H1 (cell line): Measurements from ENCODE around the gene CUX1. TPM values are rescaled to one million over a fixed set of nuclear protein-coding genes. Genes with fewer than 3 reads are reported as not detected.

Source experiments
- BCL11A ChIP-seq, 2 experiments: IDR thresholded peaks; one replicate each; pipeline ENCODE4 v1.6.1; 2011; ENCODE audit warnings: low read depth in 2 of 2, low read length in 2 of 2, mild to moderate bottlenecking in 2 of 2
- MAX ChIP-seq: IDR thresholded peaks from 2 replicates; pipeline ENCODE4 v1.6.1; 2012; ENCODE audit warnings: inconsistent platforms
- RBBP5 ChIP-seq: IDR thresholded peaks from 2 replicates; pipeline ENCODE4 v1.7.1; 2012; ENCODE audit warnings: low read depth, mild to moderate bottlenecking, inconsistent platforms, low read length, moderate library complexity, borderline replicate concordance
- USF2 ChIP-seq: IDR thresholded peaks from 2 replicates; pipeline ENCODE4 v1.6.1; 2011; ENCODE audit warnings: low read length, improper control_type of control experiment
- polyA plus RNA-seq, 7 experiments: library from polyadenylated mRNA; depleted of rRNA in 3 of 7; stranded (reverse) in 5 of 7; unstranded in 2 of 7; fragments of >200 nt in 5 of 7; fragments of 200-250 nt in 2 of 7; gene quantifications; 1 replicate in 5 of 7; 2 replicates in 1 of 7; 4 replicates in 1 of 7; pipeline versions ENCODE4 v1.2.1 to v1.2.3, GENCODE V29; 2011 to 2013; ENCODE audit warnings: missing spikeins in 2 of 7, mixed read lengths in 2 of 7
- total RNA-seq: library from RNA; stranded (reverse); fragmentation: NEBNext Ultra II Directional; extraction: Animal tissue kit (Norgen Biotek cat#: 25700); gene quantifications from 2 replicates; pipeline ENCODE4 v1.2.1, GENCODE V29; 2021

CUX1 gene
- total and polyA plus RNA-seq, 2 of the 8 experiments (the other 6 are each of a cell fraction or from before 2014, with no cell fraction given): 21.6 to 65.9 TPM

DNA sequence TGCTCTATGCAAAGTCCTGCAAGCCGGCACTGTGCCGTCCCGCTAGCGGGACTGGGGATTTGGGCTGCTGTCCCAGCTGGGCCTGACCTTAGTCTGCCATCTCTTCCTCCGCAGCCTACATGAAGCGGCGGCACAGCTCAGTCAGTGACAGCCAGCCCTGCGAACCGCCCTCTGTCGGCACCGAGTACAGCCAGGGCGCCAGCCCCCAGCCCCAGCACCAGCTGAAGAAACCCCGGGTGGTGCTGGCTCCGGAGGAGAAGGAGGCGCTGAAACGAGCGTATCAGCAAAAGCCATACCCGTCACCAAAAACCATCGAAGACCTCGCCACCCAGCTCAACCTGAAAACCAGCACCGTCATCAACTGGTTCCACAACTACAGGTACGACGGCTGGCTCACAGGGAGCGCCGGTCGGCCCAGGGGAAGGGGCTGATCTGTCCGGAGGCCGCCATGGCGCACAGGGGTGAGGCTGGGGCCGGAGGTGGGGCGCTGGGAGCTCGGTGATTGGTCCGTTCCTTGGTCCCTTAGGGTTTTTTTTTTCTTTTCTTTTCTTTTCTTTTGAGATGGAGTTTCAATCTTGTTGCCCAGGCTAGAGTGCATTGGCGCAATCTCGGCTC, 421.9 kb downstream of the CUX1 start (continued):
- no peak for TF ChIP-seq USF2
- no peak for TF ChIP-seq BCL11A (IDR thresholded peaks at IDR 0.05; ENCODE audit: low read depth in 2 of 2, low read length in 2 of 2)
- no peak for TF ChIP-seq RBBP5
- no peak for TF ChIP-seq MAX
